HK-2 (cell line): ENCODE data around the gene PRPF18.

ENCODE experiments used
- DNase-seq: peaks from one replicate; pipeline ENCODE4 v3.0.0-alpha.2; 2018; ENCODE audit not compliant: unreplicated experiment

PRPF18 gene

DNA sequence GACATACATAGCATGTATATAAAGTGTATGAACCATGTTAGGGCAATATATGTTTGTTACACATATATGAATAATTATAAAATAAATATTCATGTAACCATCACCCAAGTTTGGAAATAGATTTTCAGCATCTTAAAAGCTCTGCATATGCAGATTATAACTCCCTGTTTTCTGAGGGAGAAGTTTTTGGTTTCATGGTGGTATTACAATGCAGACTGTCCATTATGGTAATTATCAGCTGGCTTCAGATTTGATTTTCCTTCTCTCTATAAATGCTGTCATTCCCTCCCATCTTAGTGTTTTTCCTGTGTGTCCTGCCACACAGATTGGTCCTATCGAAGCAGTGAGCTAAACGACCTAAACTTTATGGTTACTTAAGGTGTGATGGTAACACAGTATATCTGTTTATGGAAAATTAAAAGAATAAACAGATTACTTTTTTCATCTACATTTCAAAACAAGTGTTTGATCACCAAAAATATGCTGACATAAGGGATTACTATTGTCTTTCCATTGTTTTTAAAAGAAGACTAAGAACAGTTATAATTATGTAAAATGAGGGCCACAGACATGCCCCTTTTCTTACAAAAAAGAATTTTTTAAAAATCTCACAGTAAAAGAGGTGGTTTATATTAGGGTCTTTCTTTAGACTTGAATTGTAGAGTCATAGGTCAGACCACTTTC, 17.7 kb downstream of the PRPF18 start:
- no peak for DNase-seq

GRCh38 chr10:13608246-13608853, 21.6 kb downstream of the PRPF18 start:
- no peak for DNase-seq

GRCh38 chr10:13612654-13613373, 26.0 kb downstream of the PRPF18 start:
- DNase-seq: no peak

GRCh38 chr10:13613519-13613918, 26.8 kb downstream of the PRPF18 start:
- DNase-seq: no peak

- no peak for DNase-seq
Observed at GRCh38 chr10:13614530-13615332, 28.0 kb downstream of the PRPF18 start.

GRCh38 chr10:13615650-13616300, 29.0 kb downstream of the PRPF18 start:
- peak; percentile 14 for DNase-seq

- DNase-seq: no peak
Observed at GRCh38 chr10:13617116-13617515, 30.4 kb downstream of the PRPF18 start.

DNA sequence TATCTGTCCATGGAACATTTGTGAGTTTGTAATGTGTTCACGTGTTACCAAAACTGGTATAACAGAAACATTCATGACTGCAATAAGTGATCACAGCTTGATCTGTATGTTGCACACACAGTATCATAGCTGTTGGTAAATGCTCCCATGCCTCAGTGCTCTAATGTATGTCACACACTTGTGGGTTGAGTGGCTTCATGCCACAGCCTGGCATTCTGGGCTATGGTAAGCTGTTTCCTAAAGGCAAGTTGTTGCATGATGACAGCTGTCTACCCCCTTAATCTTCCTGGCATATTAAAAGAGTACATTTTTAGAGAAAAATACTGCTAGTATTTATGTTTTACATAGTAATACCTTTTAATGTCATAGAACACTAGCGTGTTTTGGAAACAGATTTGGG, 35.2 kb downstream of the PRPF18 start:
- DNase-seq: no peak

- no peak for DNase-seq
Observed at GRCh38 chr10:13624630-13625029, 37.9 kb downstream of the PRPF18 start.

GRCh38 chr10:13627459-13628310, 40.9 kb downstream of the PRPF18 start:
- DNase-seq: no peak

DNA sequence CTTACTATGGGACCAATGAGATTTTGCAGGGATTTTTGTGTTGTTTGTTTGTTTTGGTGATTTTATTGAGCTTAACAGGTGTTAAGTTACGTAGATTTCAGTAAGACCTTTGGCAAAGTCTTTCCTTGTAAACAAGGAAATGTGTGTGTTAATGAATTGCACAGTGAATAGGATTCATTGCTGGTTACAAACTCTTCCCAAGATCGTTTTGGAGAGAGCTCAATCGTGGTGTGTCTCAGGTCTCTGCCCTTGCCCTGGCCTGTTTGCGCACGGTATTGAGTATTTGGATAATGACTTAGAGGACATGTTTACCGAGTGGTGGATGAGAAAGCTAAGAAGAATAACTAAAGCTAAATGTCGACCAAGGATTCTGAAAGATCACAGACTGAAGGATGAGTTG, 41.9 kb downstream of the PRPF18 start:
- no peak for DNase-seq

DNA sequence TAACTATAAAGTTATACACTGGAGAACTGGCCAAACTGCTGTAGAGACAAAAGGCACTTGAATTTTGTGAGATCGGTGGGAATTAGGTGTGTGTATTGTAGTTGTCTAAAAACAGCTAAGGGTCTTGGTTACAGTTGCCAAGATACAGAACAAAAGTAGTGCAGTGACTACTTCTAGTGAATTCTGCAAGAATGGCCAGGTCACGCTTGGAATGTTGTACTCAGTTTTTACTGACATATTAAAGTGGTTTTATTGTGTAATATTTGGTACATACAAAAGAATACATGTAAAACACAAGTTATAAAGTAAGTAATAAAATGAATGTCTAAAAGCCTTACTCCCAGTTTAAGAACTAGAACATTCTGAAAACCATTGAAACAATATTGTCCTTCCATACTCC, 42.4 kb downstream of the PRPF18 start:
- DNase-seq: no peak

GRCh38 chr10:13630231-13630630, 43.5 kb downstream of the PRPF18 start:
- no peak for DNase-seq

DNA sequence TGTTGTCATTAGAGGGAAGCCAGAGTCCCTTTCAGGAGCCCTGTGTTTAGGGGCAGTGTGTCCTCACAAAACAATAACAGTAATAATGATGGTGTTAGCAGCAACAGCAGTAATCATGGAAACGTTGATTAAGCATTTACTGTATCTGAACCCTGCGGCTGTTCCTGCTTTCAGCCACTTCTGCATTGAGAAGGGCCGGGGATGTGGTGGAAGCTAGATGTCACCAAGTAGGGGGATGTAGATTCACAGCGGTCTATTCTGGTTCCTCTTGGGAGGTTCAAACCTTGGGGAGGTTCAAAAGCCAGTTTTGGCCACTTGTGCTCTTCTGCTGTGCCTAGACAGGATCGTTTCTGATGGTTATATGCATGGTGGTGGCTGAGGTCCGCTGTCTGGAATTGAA, 44.8 kb downstream of the PRPF18 start:
- no peak for DNase-seq

DNA sequence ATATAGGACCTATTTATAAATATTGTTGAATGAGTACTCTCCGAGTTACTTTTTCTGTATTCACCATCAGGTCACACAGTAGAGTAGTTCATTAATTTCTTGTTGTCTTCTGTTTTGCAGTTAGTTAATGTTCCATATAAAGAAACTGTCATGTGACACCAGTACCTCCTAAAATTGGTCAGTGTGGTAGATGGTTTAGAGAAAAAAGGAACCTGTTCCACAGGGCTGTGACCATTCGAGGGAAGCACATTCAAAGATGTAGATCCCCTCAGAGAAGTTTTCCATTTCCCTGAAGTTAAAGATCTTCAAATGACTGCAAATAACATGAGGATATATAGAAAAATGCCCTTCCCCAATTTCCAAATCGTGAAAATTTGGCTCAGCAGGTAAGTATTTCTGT, 45.7 kb downstream of the PRPF18 start:
- no peak for DNase-seq

DNA sequence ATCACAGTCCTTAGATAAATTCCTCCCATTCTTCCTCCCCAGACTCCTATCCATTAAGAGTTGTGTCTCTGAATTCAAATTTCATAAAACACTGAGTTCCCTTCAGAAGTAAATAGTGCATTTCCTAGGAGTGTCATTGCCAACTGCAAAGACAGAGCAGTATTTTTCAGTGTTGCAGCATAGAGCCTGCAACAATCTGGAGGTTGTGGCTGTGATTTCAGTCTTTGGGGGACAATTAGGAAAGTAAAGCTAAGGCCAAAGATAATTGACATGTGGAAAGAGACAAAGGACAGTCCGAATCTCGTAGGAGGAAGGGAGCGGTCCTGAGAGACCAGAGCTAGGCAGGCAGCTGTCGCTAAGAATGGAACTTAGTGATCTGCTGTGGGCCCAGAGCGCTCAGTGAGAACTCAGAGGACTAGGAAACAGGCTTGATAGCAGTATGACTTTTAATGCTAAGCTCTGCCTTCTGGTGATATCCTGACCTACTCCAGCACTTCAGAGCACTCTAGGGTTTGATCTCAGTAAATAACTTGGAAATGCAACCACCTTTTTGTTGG, 46.2 kb downstream of the PRPF18 start:
- DNase-seq: no peak

DNA sequence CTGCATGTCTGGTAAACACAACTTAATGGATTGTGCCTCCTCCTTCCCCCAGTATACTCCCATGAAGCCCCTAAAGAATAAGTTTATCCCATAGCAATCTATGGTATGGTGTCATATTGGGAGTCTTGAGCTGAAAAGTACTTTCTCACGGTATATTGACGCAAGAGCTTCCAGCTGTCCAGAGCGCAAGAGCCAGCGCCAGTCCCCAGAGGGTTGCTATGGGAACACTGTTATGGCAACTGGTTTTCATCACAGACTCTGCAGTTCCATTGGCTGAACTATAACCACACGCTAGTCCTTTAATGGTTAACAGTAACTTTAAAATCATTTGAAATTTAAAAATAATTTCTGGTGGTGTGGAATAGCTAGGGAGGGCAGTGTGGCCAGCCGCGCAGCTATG, 46.9 kb downstream of the PRPF18 start:
- no peak for DNase-seq

DNA sequence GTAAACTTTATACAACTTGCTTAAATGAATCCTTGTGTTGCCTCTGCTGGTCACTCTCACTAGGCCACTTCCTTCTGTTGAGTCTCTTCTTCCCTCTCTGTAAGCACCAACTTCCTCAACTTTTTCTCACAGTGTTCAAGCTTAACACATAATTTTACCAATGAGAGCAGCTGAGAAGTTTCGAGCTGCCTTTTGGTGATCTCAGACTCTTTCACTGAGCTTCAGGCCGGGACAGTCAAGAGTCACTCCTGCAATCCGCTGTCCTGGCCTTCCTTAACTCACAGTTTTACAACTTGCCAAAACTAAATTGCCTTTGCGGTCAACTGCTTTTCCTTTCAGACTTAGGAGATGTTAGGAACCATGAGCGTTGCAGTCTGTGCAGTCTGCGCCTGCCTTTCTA, 47.4 kb downstream of the PRPF18 start:
- no peak for DNase-seq

- no peak for DNase-seq
Observed at GRCh38 chr10:13636776-13637175, 50.0 kb downstream of the PRPF18 start.

DNA sequence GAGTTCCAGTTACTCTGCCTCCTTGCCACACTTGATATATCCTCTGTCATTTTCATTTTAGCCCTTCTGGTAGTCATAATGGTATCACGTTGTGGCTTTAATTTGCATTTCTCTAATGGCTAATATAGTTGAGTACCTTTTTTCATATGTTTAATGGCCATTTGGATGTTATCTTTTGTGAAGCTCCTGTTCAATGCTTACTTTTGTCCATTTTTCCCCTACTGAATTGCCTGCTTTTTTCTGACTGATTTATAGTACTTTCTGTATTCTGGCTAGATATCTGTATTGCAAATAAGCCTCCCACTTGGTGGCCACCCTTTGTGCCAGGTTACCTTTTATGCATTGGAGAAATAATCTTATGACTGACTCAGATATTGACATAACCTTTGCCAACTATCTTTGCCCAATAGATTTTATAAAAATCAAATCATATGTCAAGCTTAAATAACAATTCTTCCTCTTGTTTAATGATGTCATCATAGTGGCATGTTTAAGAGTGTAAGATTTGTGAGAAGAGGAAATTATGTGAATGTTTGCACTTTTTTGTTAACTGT, 50.6 kb downstream of the PRPF18 start:
- DNase-seq: no peak
